HK-2 (cell line): ENCODE measurements around the gene NCKAP5.
A peak's percentile ranks its signal among the peaks of the same experiment; 100 is the strongest.

Experiments
- DNase-seq: peaks from one replicate; pipeline ENCODE4 v3.0.0-alpha.2; 2018; ENCODE audit not compliant: unreplicated experiment

The NCKAP5 gene

DNA sequence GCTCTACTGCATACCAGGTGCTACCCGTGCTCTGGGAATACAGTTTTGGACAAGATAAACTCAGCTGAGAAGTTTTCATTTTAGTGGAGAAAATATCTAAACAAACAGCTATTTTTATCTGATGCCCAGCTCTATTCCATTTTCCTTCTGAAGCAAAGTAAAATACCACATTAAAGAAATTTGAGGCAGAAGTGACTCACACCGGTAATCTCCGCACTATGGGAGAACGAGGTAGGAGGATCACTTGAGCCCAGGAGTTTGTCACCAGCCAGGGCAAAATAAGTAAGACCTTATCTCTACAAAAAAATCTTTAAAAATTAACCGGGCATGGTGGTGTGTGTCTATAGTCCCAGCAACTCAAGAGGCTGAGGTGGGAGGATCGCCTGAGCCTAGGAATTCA, 482.1 kb downstream of the NCKAP5 start:
- peak; percentile 6 for DNase-seq

GRCh38 chr2:133085646-133086045, 482.6 kb downstream of the NCKAP5 start:
- DNase-seq, result no peak

GRCh38 chr2:133082034-133082433, 486.2 kb downstream of the NCKAP5 start:
- DNase-seq, result no peak

- no peak for DNase-seq
These were observed 487.4 kb downstream of the NCKAP5 start for GRCh38 chr2:133080822-133081221.

DNA sequence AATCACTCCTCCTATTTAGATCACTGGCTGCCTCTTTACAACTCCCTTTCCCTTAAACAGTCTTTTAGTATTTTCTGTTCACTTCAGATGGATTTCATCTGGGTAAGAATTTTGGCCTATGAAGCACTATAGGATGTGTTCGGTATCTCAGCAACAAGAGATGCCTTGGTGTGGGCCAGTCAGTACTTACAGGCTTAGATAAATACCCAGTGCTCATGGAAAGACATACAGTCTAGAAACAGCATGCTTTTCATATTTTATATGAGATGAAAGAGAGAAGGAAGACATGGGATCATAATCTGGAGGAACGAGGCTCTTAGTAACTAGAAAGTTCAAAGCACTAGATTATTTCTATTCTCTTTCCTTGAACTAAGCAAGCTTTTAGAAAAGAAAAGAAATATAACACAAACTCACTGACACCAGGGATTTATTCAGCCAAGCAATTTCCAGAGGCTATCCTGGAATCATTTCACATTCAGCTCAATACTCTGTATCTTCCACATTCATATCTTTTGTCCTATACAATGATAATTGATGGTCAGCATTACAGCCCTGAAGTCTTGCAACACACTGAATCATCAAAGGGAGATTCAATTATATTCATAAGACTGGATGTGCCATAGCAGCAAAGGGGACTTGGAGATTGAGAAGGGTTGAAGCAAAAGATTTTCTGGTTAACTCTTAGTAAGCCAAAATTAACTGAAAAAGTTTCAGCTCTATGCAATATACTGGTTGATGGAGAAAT, 489.4 kb downstream of the NCKAP5 start:
- DNase-seq, result no peak

GRCh38 chr2:133077269-133077822, 490.9 kb downstream of the NCKAP5 start:
- no peak for DNase-seq

GRCh38 chr2:133072837-133073694, 495.2 kb downstream of the NCKAP5 start:
- no peak for DNase-seq

DNA sequence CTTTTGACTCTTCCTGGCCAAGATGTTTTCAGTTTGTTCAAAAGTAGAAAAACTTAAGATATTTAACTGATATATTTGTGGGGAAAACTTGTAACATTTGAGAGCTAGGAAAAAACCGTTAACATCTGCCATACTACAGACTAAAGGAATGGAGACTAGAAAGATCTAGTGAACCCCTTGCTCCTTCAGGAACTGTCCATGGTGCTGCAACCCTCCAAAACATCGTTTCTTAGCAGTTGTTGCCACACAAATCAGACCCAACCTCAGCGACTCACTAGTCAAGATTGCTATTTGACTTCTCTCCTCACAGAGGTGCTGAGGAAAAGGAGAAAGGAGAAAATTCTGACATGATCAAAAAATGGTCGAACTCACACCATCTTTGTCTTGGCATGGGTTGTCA, 504.5 kb downstream of the NCKAP5 start:
- DNase-seq, result peak; percentile 34

GRCh38 chr2:133062931-133063665, 505.2 kb downstream of the NCKAP5 start:
- DNase-seq, result no peak

DNA sequence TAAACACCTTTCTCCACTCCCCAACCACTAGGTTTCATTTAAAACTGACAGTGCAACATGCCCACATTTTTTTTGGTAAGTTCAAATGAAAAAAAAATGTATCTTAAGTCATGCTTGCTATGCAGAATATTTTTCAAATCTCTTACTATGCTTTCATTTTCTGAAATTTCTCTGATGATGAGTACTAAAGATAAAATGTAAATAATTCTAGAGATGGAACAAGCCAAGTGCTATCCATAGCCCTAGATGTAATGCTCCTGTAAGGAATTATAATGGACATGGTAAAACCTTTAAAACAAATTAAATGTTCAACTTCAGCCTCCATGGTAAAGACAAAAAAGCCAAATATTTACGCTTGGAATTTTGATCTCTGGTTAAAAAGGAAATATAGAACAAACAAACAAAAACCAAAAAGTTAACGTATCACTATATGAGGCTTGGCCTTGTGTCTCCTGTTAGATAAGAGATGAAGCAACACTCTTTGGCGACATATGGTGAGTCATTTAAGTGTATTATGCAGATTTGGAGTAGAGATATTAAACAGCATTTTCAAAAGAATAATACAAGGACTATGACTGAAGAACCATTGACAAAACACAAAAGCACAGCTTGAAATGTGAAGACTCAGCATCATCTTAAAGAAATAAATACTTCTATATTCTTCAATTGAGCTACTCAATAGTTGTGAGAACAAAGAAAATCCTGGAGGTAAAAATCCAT, 506.2 kb downstream of the NCKAP5 start:
- no peak for DNase-seq

GRCh38 chr2:133054297-133054696, 514.0 kb downstream of the NCKAP5 start:
- DNase-seq, result no peak

GRCh38 chr2:133053541-133053940, 514.7 kb downstream of the NCKAP5 start:
- no peak for DNase-seq

- DNase-seq, result peak; percentile 1
These were observed 522.5 kb downstream of the NCKAP5 start for GRCh38 chr2:133045787-133046186.

DNA sequence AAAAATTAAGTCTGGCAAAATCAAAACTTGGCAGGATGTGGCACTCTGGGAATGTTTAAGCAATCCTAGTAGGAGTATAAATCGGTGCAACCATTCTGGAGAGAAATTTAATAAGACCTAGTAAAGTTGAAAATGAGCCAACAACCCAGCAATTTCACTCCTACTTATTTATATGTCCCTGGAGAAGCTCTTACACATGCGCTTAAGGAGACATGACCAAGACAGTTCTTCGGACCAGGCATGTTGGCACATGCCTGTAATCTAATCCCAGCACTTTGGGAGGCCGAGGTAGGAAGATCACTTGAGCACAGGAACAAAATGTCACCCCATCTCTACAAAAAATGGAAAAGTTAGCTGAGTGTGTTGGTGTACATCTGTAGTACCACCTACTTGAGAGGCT, 523.7 kb downstream of the NCKAP5 start:
- no peak for DNase-seq

DNA sequence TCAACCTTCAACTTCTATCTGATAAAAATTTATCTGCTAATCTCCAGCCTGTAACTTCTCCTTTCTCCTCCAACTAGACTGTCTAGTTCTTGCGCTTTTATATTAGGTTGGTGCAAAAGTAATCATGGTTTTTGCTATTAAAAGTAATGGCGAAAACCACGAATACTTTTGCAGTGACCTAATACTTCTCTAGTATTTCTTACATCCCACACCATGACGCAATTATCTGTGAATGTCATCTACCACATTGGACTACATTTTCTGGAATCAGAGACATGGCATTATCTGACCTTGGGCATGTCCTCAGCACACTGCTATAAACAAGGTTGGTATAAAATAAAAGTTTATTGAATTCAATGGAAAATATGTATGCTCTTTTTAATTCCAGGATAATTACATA, 528.1 kb downstream of the NCKAP5 start:
- no peak for DNase-seq

- DNase-seq, result no peak
These were observed 528.7 kb downstream of the NCKAP5 start for GRCh38 chr2:133039531-133039930.

GRCh38 chr2:133026536-133027177, 541.6 kb downstream of the NCKAP5 start:
- DNase-seq, result no peak

DNA sequence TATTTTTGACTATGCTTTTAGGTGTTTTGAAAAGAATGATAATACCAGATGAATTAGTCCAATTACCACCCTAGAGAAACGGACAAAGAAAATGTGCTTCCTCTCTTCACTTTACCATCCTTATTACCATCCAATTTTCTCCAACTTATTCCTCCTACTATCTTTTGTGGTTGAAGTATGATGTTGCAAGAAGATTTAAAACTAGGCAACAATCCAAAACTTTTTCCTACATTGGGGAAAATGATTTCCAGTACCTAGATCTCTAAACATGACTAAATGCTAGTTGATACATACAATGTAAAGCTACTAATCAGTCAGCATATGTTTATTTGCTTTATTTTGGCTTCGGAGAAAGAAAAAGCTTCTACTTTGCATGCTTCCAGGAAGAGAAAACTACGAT, 543.3 kb downstream of the NCKAP5 start:
- no peak for DNase-seq

DNA sequence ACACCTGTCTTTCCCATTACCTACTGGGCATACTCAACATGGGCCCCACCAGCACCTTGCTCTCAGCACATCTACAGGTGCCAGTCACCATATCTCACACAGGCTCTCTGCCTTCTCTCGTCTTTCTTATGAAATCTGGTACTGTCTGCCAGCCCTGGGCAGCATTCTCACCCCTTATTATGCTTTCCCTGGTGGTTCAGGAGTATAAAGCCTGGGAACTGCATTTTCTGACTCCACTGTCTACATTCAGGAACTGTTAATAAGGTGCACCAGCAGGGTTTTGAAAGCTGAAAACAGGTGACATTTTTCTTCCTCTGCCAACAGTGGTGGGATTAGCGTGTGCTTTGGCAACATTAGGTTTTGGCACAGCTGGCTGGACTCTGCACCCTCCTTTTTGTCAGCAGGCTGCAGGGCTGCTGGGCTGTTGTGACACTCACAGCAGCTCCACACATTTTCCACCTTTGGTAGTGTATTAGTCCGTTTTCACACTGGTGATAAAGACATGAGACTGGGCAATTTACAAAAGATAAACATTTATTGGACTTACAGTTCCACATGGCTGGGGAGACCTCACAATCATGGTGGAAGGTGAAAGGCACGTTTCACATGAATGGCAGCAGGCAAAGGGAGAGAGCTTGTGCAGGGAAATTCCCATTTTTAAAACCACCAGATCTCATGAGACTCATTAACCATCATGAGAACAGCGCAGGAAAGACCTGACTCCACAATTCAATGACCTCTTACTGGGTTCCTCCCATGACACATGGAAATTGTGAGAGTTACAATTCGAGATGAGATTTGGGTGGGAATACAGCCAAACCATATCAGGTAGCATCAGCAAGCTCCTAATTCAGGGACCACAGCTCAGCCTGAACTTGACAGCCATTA, 555.2 kb downstream of the NCKAP5 start:
- DNase-seq, result no peak

DNA sequence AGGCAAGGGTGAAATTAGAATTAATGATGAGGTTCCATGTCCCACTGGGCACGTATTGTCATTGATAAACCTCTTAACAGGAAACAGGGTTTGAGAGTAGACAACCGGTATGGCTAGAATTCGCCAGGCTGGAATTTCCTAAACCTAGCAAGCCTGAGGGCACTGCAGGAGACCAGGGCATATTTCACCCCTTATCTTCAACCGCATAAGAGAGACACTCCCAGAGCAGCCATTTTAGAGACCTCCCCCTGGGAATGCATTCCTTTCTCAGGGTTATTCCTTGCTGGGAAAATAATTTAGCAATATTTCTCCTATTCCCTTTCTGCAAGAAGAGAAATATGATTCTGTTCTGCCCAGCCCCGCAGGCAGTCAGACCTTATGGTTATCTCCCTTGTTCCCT, 563.6 kb downstream of the NCKAP5 start:
- DNase-seq, result no peak
